ENCODE measurements around the gene KCNK10. TPM values are rescaled to one million over a fixed set of nuclear protein-coding genes. Genes with fewer than 3 reads are reported as not detected.

The KCNK10 gene
- polyA plus RNA-seq, 2 of the 4 experiments (the other 2 are of a cell fraction): not detected

- FAIRE-seq (no peak), DNase-seq (ENCODE audit: low read depth in 1 of 2, low spot score in 1 of 2) (no peak), ATAC-seq (no peak)
- no peak overlapping the region for H3K27ac ChIP-seq
- no peak for TF ChIP-seq CHD4 (IDR thresholded peaks at IDR 0.05; ENCODE audit: borderline replicate concordance)
- no peak for TF ChIP-seq HOXB13 (CRISPR knock-in tag; IDR thresholded peaks at IDR 0.05; ENCODE audit: low read depth)
- no peak for TF ChIP-seq NPAS2 (CRISPR knock-in tag; IDR thresholded peaks at IDR 0.05; ENCODE audit: borderline replicate concordance)
- no peak for TF ChIP-seq HMGXB4 (CRISPR knock-in tag; IDR thresholded peaks at IDR 0.05; ENCODE audit: borderline replicate concordance)
- TF ChIP-seq ZFP36 (IDR thresholded peaks at IDR 0.05; ENCODE audit: borderline replicate concordance, partially characterized antibody): no peak
- TF ChIP-seq EHMT2 (IDR thresholded peaks at IDR 0.05; ENCODE audit: low read depth): no peak
- ChIA-PET CTCF (no interaction called here), POLR2A (no interaction called here)
- WGBS (ENCODE audit: missing lambda C conversion rate): 30% methylated on average over 4 of the region's 4 CpGs
- H3K4me1 ChIP-seq: no peaks in the 10 kb centered on the region
- H3K9me3 ChIP-seq: no peaks in the 10 kb centered on the region
- H3K4me2 ChIP-seq: no peak overlapping the region
- H3K4me3 ChIP-seq: no peak overlapping the region
Observed at GRCh38 chr14:88301381-88301780, 21.7 kb downstream of the KCNK10 start.

- ChIA-PET POLR2A (no interaction called here), CTCF (no interaction called here)
- Histone ChIP-seq H3K27ac (no peak overlapping the region), H3K4me2 (no peak overlapping the region), H3K4me1 (no peaks in the 10 kb centered on the region), H3K4me3 (no peak overlapping the region), H3K9me3 (no peaks in the 10 kb centered on the region)
- TF ChIP-seq HOXB13 (CRISPR knock-in tag; IDR thresholded peaks at IDR 0.05; ENCODE audit: low read depth): no peak
- TF ChIP-seq RARB (CRISPR knock-in tag; IDR thresholded peaks at IDR 0.05): no peak
- no peak for TF ChIP-seq TFCP2L1 (CRISPR knock-in tag; IDR thresholded peaks at IDR 0.05)
- no peak for TF ChIP-seq TP53 (CRISPR knock-in tag; IDR thresholded peaks at IDR 0.05)
- TF ChIP-seq MYC (IDR thresholded peaks at IDR 0.05; ENCODE audit: borderline replicate concordance, low read length): no peak
- no peak for TF ChIP-seq FOSL2 (IDR thresholded peaks at IDR 0.05)
- no peak for TF ChIP-seq FOSL2 (CRISPR knock-in tag; IDR thresholded peaks at IDR 0.05)
- no peak for TF ChIP-seq NFE2L2 (conservative IDR thresholded peaks at IDR 0.05; ENCODE audit: low read length)
- no peak for TF ChIP-seq EHMT2 (IDR thresholded peaks at IDR 0.05; ENCODE audit: low read depth)
- TF ChIP-seq MAFK (IDR thresholded peaks at IDR 0.05; ENCODE audit: partially characterized antibody): no peak
- TF ChIP-seq HMGXB4 (CRISPR knock-in tag; IDR thresholded peaks at IDR 0.05; ENCODE audit: borderline replicate concordance): no peak
- no peak for TF ChIP-seq MAX (IDR thresholded peaks at IDR 0.05)
- TF ChIP-seq CHD4 (IDR thresholded peaks at IDR 0.05; ENCODE audit: borderline replicate concordance): no peak
- TF ChIP-seq SREBF2 (IDR thresholded peaks at IDR 0.05): no peak
- no peak for TF ChIP-seq RNF2 (IDR thresholded peaks at IDR 0.05; ENCODE audit: borderline replicate concordance, low read depth)
- TF ChIP-seq REST (IDR thresholded peaks at IDR 0.05): no peak
- TF ChIP-seq EHF (CRISPR knock-in tag; IDR thresholded peaks at IDR 0.05): no peak
- no peak for TF ChIP-seq ZNF302 (CRISPR knock-in tag; IDR thresholded peaks at IDR 0.05)
- TF ChIP-seq CHD2 (IDR thresholded peaks at IDR 0.05; ENCODE audit: low read length, partially characterized antibody): no peak
- no peak for DNase-seq (ENCODE audit: low read depth in 1 of 2, low spot score in 1 of 2)
- 26% methylated on average over 3 of the region's 3 CpGs for WGBS (ENCODE audit: missing lambda C conversion rate)
- FAIRE-seq: no peak
- no peak for ATAC-seq
Observed at GRCh38 chr14:88300817-88301216, 22.3 kb downstream of the KCNK10 start.
